Kidney (tissue), 14 donors: ENCODE results near the gene ANGPTL4. TPM values are rescaled to one million over a fixed set of nuclear protein-coding genes. Genes with fewer than 3 reads are reported as not detected.

ENCODE experiments used
- DNase-seq, 5 donors: peaks; one replicate each; pipeline ENCODE4 v3.0.0-alpha.2; 2013 to 2020
- FAIRE-seq: peaks from 2 replicates; lab custom pipeline; 2012; peaks lifted over from hg19 to GRCh38; lab: Jason Lieb, UNC
- H3K27ac ChIP-seq, 2 donors: one replicate each; pipeline ENCODE4 v1.7.0; 2013; ENCODE audit warnings: low read depth in 2 of 2, low read length in 2 of 2, inconsistent platforms in 1 of 2
- H3K27me3 ChIP-seq: one replicate; pipeline ENCODE4 v1.7.1; 2013; ENCODE audit warnings: low read length, inconsistent platforms; ENCODE audit not compliant: control insufficient read depth, insufficient read depth
- H3K36me3 ChIP-seq, 3 donors: one replicate each; pipeline versions ENCODE4 v1.7.0 to v1.7.1; 2013; ENCODE audit warnings: low read length in 3 of 3, control low read depth in 1 of 3, inconsistent platforms in 1 of 3; ENCODE audit not compliant: insufficient read depth in 3 of 3, control insufficient read depth in 2 of 3
- H3K4me1 ChIP-seq, 3 donors: one replicate each; pipeline versions ENCODE4 v1.7.0 to v1.7.1; 2013; ENCODE audit warnings: low read length in 3 of 3, inconsistent platforms in 1 of 3, low read depth in 1 of 3; ENCODE audit not compliant: control insufficient read depth in 2 of 3, insufficient read depth in 2 of 3
- H3K4me3 ChIP-seq, 3 donors: one replicate each; pipeline versions ENCODE4 v1.7.0 to v1.8.1; 2013; ENCODE audit warnings: low read length in 3 of 3, control low read depth in 1 of 3, inconsistent platforms in 1 of 3
- H3K9ac ChIP-seq, 3 donors: one replicate each; pipeline versions ENCODE4 v1.7.0 to v1.7.1; 2013; ENCODE audit warnings: low read length in 3 of 3, control low read depth in 1 of 3, inconsistent platforms in 1 of 3
- H3K9me3 ChIP-seq, 3 donors: one replicate each; pipeline versions ENCODE4 v1.7.0 to v1.7.1; 2013; ENCODE audit warnings: low read length in 3 of 3, control low read depth in 1 of 3, inconsistent platforms in 1 of 3; ENCODE audit not compliant: control insufficient read depth in 2 of 3, insufficient read depth in 1 of 3
- intact Hi-C: fragments of 100-400 bp; cut with DNase I; formaldehyde crosslinking; loops from one replicate; pipeline ENCODE4 v1.11.1; 2022
- polyA plus RNA-seq: library from polyadenylated mRNA; stranded (reverse); fragments of 350-450 nt; fragmentation: Illumina TruSeq; extraction: RNeasy Lipid Tissue Mini Kit (QIAGEN cat#74804); gene quantifications from one replicate; pipeline ENCODE4 v1.2.3, GENCODE V29; 2014; ENCODE audit warnings: low read depth, low replicate concordance; ENCODE audit not compliant: insufficient read depth
- total RNA-seq: library from RNA; stranded (reverse); fragmentation: NEBNext Ultra II Directional; extraction: Animal tissue kit (Norgen Biotek cat#: 25700); gene quantifications from one replicate; pipeline ENCODE4 v1.2.1, GENCODE V29; 2021
- TF ChIP-seq, protein P1 (sequence below): IDR thresholded peaks from 3 replicates; pipeline ENCODE4 v1.5.1; 2012; ENCODE audit warnings: mild to moderate bottlenecking, moderate library complexity, borderline replicate concordance; ENCODE audit not compliant: insufficient read depth; ENCODE audit errors: extremely low read depth
- donor health status: control.
- donor health status: control.
- donor health status: control.
- donor health status: control.
- donor health status: control.
- donor health status: DM: yes; HTN: yes; CAD: no.
- donor health status: Normal renal cell carcinoma (clear cell type).

The ANGPTL4 gene
- total and polyA plus RNA-seq, 2 donors from 2014 or later = 7.2 to 40.3 TPM

DNA sequence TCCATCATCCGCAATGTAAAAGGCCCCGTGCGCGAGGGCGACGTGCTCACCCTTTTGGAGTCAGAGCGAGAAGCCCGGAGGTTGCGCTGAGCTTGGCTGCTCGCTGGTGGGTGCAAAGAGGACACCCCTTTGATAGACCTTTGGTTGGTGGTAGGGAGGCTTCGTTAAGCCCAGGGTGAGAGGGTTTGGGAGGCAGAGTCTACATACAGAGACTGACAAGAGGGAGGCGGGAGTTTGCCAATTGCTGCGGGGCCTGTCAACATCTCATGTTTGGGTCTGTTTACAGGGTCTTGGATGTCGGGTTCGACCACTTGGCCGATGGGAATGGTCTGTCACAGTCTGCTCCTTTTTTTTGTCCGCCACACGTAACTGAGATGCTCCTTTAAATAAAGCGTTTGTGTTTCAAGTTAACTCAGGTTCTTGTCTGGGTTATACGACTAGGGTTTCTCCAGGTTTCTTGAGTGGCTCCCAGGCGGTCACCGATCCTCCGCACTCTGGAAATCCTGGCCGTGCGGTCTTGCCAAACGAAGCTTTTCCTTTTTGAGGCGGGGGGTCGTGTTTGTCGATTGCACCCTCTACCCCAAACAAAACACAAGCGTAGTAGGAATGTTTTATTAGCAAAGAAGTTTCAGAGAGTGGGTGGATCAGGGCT, 41.8 kb upstream of the ANGPTL4 start:
- peak overlapping the region; percentile 86 to 94 for H3K27ac ChIP-seq

DNA sequence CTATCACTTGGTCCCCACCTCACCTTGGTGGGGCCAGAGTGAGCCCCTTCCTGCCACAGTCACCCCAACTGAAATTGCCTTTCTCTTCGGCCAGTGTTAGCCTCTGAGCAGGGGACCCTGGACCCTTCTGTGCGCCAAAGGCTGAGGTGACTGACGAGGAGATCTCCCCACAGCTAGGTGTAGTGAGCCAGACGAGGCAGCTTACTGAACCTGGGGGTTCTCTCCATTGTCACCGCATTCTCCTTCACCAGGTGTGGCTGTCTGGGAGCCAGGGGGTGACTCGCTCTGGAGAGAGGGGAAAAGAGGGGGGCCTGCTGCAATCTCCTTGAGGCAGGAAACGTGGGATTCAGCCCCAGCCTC, 41.3 kb upstream of the ANGPTL4 start:
- intact Hi-C loops = no loop called here
- FAIRE-seq = no peak
- H3K27me3 ChIP-seq = no peaks in the 10 kb centered on the region
- peaks cover 3 to 22% (median 10%) of the 10 kb centered on the region in 3 donors for H3K4me1 ChIP-seq
- no peak overlapping the region for H3K27ac ChIP-seq
- DNase-seq = no peak
- peak overlapping the region; percentile 5 to 99 (median 89) for H3K4me3 ChIP-seq
- H3K9ac ChIP-seq = peak overlapping the region in 1 of 3 donors; percentile 96
- TF ChIP-seq, protein P1, sequence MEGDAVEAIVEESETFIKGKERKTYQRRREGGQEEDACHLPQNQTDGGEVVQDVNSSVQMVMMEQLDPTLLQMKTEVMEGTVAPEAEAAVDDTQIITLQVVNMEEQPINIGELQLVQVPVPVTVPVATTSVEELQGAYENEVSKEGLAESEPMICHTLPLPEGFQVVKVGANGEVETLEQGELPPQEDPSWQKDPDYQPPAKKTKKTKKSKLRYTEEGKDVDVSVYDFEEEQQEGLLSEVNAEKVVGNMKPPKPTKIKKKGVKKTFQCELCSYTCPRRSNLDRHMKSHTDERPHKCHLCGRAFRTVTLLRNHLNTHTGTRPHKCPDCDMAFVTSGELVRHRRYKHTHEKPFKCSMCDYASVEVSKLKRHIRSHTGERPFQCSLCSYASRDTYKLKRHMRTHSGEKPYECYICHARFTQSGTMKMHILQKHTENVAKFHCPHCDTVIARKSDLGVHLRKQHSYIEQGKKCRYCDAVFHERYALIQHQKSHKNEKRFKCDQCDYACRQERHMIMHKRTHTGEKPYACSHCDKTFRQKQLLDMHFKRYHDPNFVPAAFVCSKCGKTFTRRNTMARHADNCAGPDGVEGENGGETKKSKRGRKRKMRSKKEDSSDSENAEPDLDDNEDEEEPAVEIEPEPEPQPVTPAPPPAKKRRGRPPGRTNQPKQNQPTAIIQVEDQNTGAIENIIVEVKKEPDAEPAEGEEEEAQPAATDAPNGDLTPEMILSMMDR = no peak
- peaks cover 2 to 7% (median 6%) of the 10 kb centered on the region in 3 donors for H3K36me3 ChIP-seq
- no peaks in the 10 kb centered on the region for H3K9me3 ChIP-seq

More for the DNA sequence above, 41.8 kb upstream of the ANGPTL4 start:
- Histone ChIP-seq H3K9ac (peak overlapping the region; percentile 37 to 97 (median 96)), H3K4me3 (peak overlapping the region; percentile 75 to 99 (median 89)), H3K4me1 (peaks cover 3 to 22% (median 10%) of the 10 kb centered on the region in 3 donors), H3K9me3 (no peaks in the 10 kb centered on the region), H3K36me3 (peaks cover 2 to 7% (median 6%) of the 10 kb centered on the region in 3 donors), H3K27me3 (no peaks in the 10 kb centered on the region)
- no peak for FAIRE-seq
- no peak for DNase-seq
- intact Hi-C loops = no loop called here
- TF ChIP-seq, protein P1 = no peak

DNA sequence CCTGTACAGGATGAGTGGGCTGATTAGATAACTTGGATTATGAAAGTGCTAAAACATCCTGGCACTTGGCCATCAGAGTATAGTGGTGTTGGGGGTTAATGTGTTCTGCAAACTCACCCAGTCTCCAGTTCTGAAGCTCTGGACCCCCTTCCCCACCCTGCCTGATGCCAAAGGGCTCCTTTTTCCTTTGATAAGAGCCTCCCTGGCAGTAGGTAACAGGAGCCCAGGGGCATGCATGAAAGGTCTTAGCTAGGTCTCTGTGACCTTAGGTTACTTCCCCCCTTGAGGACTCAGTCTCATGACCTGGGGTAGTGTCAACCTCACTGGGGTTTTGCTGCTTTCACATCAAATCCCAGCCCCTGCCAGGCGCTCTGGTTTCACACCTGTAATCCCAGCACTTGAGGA, 40.2 kb upstream of the ANGPTL4 start:
- no peak overlapping the region for H3K9ac ChIP-seq

More for the DNA sequence above, 40.2 kb upstream of the ANGPTL4 start:
- FAIRE-seq = no peak
- no peak overlapping the region for H3K4me3 ChIP-seq
- TF ChIP-seq, protein P1 = no peak
- H3K9me3 ChIP-seq = no peaks in the 10 kb centered on the region
- H3K27me3 ChIP-seq = no peaks in the 10 kb centered on the region
- H3K36me3 ChIP-seq = peaks cover 2 to 7% (median 6%) of the 10 kb centered on the region in 3 donors
- H3K27ac ChIP-seq = no peak overlapping the region
- DNase-seq = no peak
- peaks cover 3 to 22% (median 10%) of the 10 kb centered on the region in 3 donors for H3K4me1 ChIP-seq
- intact Hi-C loops = no loop called here
